Left lobe of liver (tissue), 2 donors: ENCODE measurements around the gene EIF3B. TPM values are rescaled to one million over a fixed set of nuclear protein-coding genes. Genes with fewer than 3 reads are reported as not detected.
A peak's percentile ranks its signal among the peaks of the same experiment; 100 is the strongest.
"Not testable (repeated sequence)": the region's sequence is repeated elsewhere in the genome, so short reads cannot be mapped to it uniquely, and the experiment has no call there.

Experiments
- ATAC-seq: fragments of 200-7000 bp; cut with Tn5 transposase; one replicate; pipeline ENCODE4 v1.9.1; 2020; ENCODE audit warnings: mild to moderate bottlenecking, moderate library complexity
- DNase-seq: peaks from one replicate; pipeline ENCODE4 v3.0.0-alpha.2; 2020; ENCODE audit warnings: low spot score
- total RNA-seq: library from RNA; stranded (reverse); gene quantifications from one replicate; pipeline ENCODE4 v1.2.1, GENCODE V29; 2021
- donor health status: DM: no; HTN: no; CAD: no; lungs with moderate emphysema.
- donor health status: DM: no; HTN: yes; CAD: no.

The EIF3B gene
- total RNA-seq, 1 donor from 2014 or later = 62.6 TPM

DNA sequence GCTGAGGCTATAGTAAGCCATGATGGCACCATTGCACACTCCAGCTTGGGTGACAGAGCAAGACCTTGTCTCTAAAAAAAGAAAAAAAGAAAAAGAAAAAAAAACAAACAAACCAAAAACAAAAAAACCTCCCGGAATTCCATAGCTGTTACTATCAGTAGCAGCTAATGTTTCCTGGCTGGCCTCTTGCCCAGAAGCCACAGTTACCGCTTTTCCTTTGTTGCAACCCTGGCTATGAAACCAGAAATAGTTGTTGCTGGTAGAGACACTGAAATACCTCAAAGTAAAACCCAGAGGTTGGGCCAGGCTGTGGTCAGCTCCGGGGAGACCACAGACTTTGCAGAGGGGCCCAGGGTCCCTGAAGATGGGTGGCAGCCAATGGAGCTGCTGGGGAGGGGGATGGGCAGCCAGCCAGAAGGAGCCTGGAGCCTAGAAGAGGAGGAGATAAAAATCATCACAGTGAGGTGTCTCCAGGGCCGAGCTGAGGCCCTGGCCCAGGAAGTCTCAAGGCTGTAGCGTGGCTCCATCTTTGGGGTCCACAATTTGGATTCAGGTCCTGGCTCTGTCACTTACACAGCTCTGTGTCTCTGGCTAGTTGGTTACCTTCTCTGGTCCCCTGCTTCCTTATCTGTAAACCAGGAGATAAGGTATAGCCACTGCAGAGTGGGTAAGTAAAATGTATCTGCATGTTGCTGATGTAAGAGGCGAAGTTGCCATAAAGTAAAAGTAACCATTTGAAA lies 45.4 kb downstream of the EIF3B start:
- DNase-seq (peak; percentile 74), ATAC-seq (peak; percentile 21)

DNA sequence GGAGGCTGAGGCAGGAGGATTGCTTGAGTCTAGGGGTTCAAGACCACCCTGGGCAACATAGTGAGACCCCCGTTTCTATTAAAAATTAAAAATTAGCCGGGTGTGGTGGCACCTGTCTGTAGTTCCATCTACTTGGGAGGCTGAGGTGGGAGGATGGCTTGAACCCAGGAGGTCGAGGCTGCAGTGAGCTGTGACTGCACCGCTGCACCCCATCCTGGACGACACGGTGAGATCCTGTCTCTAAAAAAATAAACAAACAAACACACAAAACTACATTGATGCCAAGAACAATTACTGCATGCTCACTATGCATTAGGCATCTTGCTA lies 48.0 kb downstream of the EIF3B start:
- no peak for ATAC-seq
- DNase-seq = no peak

DNA sequence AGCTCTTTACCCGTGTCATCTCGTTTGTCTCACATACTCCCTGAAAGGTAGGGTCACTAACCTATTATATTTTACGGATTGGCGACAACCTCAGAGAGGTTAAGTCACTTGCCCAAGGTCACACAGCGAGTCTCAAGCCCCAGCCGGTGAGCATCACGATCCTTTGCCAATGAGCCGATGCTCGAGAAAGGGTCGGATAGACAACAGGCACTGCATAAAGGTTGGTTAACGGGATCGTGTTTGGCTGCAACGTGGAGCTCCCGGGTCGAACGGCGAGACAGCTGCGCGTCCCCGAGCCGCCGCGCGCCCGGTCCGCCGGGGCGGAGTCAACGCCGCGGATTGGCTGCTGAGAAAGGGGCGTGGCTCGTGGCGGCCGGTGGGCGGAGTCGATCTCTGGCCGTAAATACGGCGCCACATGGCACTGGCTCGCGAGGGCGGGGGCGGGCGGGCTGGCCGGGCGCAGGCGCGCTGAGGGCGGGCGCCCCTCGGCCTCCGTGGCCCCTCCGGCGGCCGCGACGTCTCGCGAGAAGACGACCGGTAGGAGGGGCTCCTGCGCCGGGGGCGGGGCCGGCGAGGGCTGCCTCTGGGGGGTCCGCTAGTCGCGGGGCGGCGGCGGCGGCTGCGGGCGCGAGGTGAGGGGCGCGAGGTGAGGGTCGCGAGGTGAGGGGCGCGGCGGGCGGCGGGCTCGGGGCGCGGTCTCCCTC lies 48.5 kb downstream of the EIF3B start, which contains the start of gene CHST12:
Gene CHST12, plus strand, starts transcription at position 598 of the 704 bp plus-strand sequence. CDS start 29,029 bp downstream, outside the sequence.
- DNase-seq (peak; percentile 96), ATAC-seq (peak; percentile 89)

DNA sequence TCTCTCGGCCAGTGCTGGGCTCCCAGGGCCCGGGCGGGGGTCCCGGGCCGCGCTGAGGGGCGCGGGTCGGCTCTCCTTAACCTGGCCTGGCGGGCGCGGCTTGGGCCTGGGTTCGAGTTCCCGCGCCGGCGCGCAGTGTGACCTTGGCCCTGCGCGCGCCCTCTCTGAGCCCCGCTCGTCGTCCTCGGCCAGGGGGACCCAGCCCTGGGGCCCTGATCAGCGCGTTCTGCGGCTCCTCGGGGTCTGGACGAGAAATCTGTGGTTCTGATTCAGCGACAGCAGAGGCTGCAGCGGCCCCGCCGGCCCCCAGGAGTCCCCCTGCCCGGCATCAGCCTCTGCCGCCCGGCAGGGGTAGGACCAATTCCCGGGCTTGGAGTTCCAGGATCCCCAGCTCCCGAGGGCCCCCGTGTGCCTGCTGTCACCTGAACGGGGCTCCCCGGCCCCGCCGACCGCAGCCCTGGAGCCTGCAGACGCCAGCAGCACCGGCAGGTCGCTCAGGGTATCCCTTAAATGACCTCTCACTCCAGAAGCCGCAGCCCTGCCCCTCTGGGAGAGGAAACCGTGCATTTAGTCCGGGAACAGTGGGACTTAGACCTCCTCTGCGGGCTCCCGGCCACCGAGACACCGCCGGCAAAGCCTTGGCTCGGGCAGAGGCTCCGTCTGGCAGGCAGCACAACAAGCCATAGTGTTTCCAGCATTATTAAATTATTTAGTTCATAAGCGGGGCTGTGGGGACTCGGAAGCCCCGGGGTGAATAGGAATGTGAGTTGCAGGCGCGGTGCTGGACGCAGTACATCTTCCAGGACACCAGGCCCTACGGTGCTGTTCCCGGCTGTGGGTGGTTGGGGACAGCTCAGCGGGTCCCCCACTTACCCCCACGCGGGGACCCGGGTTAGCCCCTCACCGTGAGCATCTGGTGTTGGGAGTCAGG lies 49.4 kb downstream of the EIF3B start:
- ATAC-seq (peak; percentile 42), DNase-seq (peak; percentile 61)

DNA sequence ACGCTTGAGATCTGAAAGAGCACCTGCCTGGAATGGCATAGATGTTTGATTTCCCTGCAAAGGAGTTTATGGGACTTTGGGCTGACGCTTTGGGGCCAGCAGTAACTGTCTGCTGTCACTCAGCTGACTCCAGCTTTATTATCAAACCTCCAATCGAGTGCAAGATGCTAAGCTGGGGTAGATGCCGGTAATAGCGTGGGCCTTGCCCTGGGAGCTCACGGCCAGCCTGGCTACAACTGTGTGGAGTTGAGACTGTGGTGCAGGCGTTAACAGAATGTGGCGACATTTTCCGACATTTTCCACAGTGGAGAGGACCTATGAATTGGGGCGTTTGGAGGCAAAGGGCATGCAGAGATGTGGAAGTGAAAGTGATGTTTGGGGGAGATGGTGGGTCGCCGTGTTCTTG lies 50.1 kb downstream of the EIF3B start:
- ATAC-seq (no peak), DNase-seq (no peak)

DNA sequence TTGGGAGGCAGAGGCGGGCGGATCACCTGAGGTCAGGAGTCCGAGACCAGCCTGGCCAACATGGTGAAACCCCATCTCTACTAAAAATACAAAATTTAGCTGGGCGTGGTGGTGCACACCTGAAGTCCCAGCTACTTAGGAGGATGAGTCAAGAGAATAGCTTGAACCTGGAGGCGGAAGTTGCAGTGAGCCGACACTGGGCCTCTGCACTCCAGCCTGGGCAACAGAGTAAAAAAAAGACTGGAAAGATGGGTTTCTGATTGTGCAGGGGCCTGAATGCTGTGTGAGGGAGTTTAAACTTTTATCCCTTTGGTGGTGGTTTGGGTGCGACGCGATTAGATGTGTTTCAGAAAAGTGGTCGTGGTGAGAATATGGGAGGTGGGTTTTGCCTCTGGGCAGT lies 50.6 kb downstream of the EIF3B start:
- ATAC-seq (no peak), DNase-seq (no peak)

DNA sequence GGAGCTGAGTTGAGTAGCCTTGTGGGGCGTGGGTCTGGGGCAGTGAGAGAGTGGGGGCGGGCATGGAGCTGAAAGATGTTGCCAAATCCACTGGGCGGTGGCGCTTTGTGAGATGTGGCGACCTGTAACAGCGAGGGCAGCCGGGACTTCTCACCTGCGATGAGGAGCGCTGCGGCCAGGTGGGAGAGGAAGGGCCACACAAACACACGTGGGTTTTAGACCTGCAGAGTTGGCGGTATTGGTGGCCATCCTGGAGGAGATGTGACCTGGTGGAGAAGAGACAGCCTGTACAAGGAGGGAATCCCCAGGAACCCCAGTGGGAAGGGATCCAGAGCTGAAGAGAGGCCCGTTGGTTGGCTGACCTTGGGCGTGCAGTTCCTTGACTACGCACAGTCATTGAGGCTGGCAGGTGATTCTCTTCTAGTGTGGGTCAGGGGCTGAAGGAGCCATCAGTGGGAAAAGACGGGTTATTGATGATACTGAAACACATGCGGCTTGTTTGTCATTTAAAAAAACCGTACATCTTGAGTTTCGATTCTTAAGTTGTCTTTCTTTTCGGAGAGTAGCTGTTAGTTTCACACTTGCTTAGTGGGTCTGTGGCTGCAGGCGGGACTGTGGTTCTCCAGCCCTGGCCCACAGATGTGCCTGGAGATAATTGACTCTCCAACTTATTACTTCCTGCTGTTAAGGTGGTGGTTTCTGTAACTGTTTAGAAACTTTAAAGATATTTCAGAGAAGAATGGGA lies 51.1 kb downstream of the EIF3B start:
- DNase-seq (no peak), ATAC-seq (no peak)

DNA sequence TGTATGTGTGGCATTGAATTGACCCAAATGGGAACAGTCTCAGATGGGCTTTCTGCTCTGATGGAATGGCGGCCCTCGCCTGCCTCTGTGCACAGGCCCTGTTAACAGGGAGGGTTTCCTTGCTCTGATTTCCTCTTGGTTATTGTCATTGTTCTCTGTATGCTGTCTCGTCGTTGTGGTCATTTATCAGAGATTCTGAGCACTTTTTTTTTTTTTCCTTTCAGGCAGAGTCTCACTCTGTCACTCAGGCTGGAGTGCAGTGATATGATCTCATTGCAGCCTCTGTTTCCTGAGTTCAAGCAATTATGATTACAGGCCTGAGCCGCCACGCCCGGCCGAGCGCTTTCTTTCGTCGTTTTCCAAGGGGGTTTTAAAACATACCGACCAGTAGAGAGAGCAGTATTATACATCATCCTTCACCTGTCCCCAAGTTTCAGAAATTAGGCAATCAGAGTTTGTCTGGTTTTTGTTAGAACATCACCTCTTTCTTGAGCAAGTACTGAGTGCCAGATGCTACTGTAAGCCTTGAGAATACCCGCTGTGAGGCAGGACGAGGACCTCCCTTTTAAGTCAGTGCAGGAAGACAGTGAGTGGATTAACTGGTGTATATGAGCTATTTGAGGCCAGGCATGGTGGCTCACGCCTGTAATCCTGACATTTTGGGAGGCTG lies 55.3 kb downstream of the EIF3B start:
- peak; percentile 17 for ATAC-seq

DNA sequence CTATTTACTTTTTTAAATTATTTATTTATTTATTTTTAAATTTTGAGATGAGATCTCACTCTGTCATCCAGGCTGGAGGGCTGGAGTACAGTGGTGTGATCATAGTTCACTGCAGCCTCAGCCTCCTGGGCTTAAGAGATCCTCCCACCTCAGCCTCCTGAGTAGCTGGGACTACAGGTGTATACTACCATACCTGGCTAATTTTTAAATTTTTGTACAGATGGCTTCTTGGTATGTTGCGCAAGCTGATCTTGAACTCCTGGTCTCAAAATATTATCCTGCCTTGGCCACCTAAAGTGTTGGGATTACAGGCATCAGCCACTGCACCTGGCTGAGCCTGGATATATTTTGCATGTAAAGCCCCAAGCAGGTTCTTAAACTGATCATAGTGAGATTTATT lies 56.4 kb downstream of the EIF3B start:
- DNase-seq (no peak), ATAC-seq (no peak)

More for the DNA sequence above, 55.3 kb downstream of the EIF3B start:
- DNase-seq = no peak

DNA sequence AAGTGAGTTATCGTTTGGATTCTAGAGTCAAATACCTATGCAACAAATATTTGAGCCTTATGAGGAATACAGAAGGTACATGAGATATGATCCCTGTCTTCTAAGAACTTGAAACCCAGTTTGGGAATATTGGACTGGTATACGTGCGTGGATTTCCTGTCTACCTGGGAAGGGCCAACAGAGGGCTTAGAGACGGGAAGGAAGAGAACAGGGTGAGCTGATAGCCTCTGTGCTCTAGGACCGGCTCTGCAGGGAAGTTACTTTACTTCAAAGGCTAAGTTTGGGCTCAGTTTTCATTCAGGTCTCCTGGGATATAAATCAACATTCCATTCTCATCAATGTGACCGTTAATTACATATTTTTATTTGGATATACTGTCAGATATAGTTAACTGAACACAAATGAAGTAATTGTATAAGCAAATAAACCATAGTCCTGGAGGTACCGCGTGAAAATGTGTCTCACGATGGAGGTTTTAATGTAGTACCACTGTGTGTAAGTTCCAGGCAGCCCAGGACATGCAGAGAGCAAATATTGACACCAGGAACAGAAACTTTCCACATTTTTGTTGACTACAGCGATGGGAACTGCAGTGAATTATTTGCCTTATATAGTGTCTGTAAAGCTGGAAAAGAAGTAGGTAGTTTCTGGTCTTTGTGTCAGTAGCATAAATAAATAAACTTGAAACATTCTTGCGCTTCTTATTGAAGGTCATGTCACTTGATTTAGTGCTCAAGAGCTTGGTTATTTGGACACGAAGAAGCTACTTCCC lies 57.4 kb downstream of the EIF3B start:
- ATAC-seq (peak; percentile 31), DNase-seq (no peak)

DNA sequence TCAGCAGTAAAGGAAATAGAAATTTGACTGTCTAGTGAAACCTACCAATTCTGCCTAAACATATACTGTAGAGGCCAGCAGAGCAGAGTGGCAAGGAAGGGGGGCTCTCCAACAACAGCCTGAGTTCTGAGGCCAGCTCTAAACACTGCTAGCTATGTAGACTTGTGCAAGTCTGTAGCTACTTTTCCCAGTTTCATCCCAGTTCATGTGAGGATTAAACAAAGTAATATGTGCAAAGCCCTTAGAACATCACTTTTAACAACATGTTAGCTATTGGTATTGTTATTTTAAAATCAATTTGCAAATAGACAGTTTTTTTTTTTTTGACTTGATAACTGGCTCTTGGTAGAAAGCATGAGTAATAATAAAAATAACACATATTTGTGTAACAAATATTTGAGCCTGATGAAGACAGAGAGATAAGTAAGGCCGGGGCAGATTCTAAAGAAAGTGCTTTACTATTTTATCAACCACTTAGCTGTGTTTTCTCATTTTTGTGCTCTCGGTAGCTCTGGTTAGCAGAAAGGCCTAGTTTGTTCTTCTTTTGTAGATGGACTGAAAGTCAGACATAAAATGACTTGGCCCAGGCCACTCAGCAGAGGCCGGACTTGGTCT lies 58.1 kb downstream of the EIF3B start:
- peak; percentile 16 for ATAC-seq
- no peak for DNase-seq

DNA sequence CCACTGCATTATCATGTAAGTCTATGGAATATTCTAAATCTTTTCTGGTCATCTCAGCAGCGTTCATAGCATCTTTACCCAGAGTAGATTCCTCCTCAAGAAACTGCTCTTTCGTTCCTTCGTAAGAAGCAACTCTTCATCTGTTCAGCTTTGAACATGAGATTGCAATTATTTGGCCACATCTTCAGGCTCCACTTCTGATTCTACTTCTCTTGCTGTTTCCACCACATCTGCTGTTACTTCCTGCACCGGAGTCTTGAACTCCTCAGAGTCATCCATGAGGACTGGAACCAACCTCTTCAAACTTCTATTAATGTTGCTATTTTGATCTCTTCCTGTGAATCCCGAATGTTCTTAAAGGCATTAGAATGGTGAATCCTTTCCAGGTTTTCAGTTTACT lies 61.4 kb downstream of the EIF3B start:
- DNase-seq (no peak), ATAC-seq (no peak)

DNA sequence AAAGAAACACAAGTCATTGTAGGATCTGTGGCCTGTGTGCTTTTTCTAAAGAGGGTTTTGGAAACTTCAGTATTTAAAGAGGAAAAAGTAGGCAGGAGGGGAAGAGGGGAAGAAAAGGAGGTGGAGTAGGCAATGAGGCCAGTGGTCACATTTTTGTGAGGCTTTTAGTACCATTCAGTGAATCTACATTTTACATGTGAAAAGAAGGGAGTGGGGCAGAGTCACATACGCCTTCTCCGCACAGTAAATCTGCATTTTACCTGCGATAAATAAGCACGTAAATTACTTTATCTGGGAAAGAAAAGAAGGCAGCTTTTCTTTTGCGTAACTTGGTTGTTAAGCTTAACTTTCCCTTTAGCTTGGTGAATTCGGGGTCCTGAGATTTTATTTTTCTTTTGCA lies 62.0 kb downstream of the EIF3B start:
- no peak for ATAC-seq

DNA sequence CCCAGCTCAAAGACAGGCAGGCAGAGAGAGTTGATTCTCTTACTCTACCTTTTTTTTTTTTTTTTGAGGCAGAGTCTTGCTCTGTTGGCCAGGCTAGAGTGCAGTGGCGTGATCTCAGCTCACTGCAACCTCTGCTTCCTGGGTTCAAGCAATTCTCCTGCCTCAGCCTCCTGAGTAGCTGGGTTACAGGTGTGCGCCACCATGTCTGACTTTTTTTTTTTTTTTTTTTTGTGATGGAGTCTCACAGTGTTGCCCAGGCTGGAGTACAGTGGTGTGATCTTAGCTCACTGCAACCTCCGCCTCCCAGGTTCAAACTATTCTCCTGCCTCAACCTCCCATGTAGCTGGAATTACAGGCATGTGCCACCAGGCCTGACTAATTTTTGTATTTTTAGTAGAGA lies 62.6 kb downstream of the EIF3B start:
- ATAC-seq = not testable (repeated sequence)

More for the DNA sequence above, 62.0 kb downstream of the EIF3B start:
- no peak for DNase-seq

DNA sequence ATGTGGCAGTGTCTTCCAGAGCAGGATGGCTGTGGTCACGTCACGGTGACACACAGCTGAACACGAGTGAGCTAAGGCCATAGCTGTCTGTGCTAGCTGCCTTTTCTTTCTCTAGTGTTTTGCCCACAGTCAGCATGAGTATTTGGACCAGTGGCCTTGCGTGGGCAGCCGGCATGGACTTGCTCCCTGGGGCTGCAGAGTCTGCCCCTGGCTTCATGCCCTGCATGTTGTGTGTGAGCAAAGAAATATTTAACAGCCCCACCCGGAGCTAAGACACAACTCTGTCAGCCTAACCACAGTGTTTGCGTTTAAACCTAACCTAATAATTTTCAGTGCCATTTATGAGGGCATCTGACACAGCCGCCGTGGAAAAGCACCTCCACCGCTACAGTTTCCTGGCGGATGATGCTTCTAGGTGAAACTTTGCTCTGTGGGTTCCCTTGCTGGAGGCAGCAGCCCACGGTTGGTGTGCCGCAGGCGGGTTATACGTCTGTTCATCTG lies 63.4 kb downstream of the EIF3B start:
- DNase-seq = peak; percentile 61

More for the DNA sequence above, 62.6 kb downstream of the EIF3B start:
- not testable (repeated sequence) for DNase-seq

DNA sequence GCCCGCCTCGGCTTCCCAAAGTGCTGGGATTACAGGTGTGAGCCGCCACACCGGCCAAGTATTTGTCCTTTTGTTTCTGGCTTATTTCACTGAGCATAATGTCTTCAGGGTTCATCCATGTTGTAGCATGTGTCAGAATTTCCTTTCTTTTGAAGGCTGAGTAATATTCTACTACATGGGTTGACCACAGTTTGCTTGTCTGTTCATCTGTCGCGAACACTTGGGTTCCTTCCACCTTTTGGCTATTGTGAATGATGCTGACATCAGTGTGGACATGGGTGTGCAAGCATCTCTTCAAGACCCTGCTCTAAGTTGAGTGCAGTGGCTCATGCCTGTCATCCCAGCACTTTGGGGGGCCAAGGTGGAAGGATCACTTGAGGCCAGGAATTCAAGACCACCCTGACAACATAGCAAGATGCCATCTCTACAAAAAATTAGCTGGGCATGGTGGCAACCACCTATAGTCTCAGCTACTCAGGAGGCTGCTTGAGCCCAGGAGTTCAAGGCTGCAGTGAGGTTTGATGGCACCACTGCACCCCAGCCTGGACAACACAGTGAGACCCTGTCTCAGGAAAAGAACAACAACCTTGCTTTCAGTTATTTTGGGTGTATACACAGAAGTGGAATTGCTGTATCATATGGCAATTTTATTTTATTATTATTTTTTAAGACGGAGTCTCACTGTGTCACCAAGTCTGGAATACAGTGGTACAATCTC lies 65.7 kb downstream of the EIF3B start:
- no peak for DNase-seq
- no peak for ATAC-seq

More for the DNA sequence above, 63.4 kb downstream of the EIF3B start:
- ATAC-seq = peak; percentile 88

DNA sequence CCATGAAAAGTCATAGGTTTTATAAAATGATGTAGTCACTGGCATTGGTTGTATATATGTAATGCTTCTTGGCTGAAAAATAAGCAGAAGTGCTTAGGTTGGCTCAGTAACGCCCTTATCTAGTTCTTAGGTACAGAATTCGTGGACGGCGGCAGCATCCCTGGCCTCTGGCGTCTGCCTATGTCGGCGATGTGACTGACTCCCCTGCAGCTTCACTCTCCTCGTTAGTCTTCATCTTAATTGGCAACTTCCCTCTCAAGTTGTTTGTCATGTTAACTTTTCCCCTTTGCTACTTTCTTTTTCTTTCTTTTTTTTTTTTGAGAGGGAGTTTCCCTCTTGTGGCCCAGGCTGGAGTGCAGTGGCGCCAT lies 67.3 kb downstream of the EIF3B start:
- ATAC-seq (no peak), DNase-seq (no peak)

DNA sequence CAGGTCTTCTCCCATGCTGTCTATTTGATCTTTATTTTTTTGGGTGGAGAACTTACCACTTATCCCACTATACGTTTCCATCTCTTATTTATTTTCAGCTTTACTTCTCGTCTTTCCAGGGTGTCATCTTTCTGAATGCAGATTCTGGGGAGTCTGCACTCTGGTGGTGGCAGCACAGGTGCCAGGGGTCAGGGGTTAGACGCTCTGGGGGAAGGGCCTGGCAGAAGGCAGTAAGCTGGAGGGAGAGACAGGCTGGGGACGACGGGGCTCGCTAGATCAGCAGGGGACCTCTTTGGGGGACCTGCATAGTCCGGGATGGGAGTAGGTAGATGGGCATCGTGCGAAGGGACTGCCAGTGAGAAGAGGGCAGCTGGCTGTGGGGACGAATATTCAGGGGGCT lies 71.1 kb downstream of the EIF3B start:
- ATAC-seq (no peak), DNase-seq (no peak)
